T-cell (primary cell): ENCODE data around the gene KCNIP3. TPM values are rescaled to one million over a fixed set of nuclear protein-coding genes. Genes with fewer than 3 reads are reported as not detected.
"Not testable (repeated sequence)": the region's sequence is repeated elsewhere in the genome, so short reads cannot be mapped to it uniquely, and the experiment has no call there.

Source experiments
- ATAC-seq, 4 experiments: fragments of 200-7000 bp in 3 of 4; fragments of 150-1000 bp in 1 of 4; cut with Tn5 transposase; replicated peaks in 1 of 4; 1 replicate in 3 of 4; 2 replicates in 1 of 4; pipeline ENCODE4 v1.10.0; 2021; ENCODE audit warnings: moderate library complexity in 3 of 4, mild to moderate bottlenecking in 2 of 4, moderate number of reproducible peaks in 1 of 4
- CTCF ChIA-PET, 2 donors: fragments of 300-600 bp; sonication (Branson Sonifier 250); formaldehyde crosslinking; loops; one replicate each; lab custom pipeline; 2022; ENCODE audit warnings: antibody characterized with exemption in 2 of 2; lab: Charles Lee
- POLR2A ChIA-PET, 2 donors: fragments of 300-600 bp; sonication (Branson Sonifier 250); formaldehyde crosslinking; loops; one replicate each; lab custom pipeline; 2022; ENCODE audit warnings: antibody characterized with exemption in 2 of 2; lab: Charles Lee
- DNase-seq, 35 experiments: peaks; one replicate each; pipeline versions ENCODE4 v3.0.0 to v3.0.0-alpha.2; 2013 to 2023
- H3K27ac ChIP-seq: one replicate; pipeline ENCODE4 v1.5.1; 2013; ENCODE audit warnings: low read length
- H3K27me3 ChIP-seq, 2 experiments: replicated peaks in 1 of 2; 1 replicate in 1 of 2; 2 replicates in 1 of 2; pipeline versions ENCODE4 v1.6.1 to v1.7.0; 2013; ENCODE audit warnings: low read length in 1 of 2, mixed read lengths in 1 of 2; ENCODE audit not compliant: control insufficient read depth in 2 of 2, insufficient read depth in 2 of 2; ENCODE audit errors: extremely low read depth in 1 of 2
- H3K36me3 ChIP-seq, 2 donors: 1 replicate in 1 of 2; 2 replicates in 1 of 2; pipeline versions ENCODE4 v1.6.1 to v1.7.0; 2013; ENCODE audit warnings: low read length in 1 of 2; ENCODE audit not compliant: control insufficient read depth in 2 of 2, insufficient read depth in 1 of 2; ENCODE audit errors: extremely low read depth in 1 of 2
- H3K4me1 ChIP-seq, 2 experiments: 1 replicate in 1 of 2; 2 replicates in 1 of 2; pipeline versions ENCODE4 v1.6.1 to v1.7.0; 2013; ENCODE audit warnings: low read length in 2 of 2, mixed read lengths in 1 of 2; ENCODE audit not compliant: insufficient read depth in 2 of 2, control insufficient read depth in 1 of 2; ENCODE audit errors: extremely low read depth in 1 of 2
- H3K4me3 ChIP-seq, 2 donors: 1 replicate in 1 of 2; 2 replicates in 1 of 2; pipeline versions ENCODE4 v1.5.1 to v1.7.0; 2013; ENCODE audit warnings: mild to moderate bottlenecking in 2 of 2, low read length in 1 of 2, moderate library complexity in 1 of 2; ENCODE audit not compliant: control insufficient read depth in 1 of 2; ENCODE audit errors: extremely low read depth in 1 of 2
- H3K9me3 ChIP-seq: 2 replicates; pipeline ENCODE4 v1.7.0; 2013
- H3K27ac Mint-ChIP-seq, 2 donors: one replicate each; pipeline ENCODE4 v1.8.0; 2020 to 2021; ENCODE audit warnings: mild to moderate bottlenecking in 2 of 2, mixed read lengths in 2 of 2
- H3K27me3 Mint-ChIP-seq, 2 donors: one replicate each; pipeline ENCODE4 v1.8.0; 2021 to 2022; ENCODE audit warnings: mixed read lengths in 2 of 2
- H3K36me3 Mint-ChIP-seq: one replicate; pipeline ENCODE4 v1.8.0; 2021; ENCODE audit warnings: mixed read lengths
- H3K4me1 Mint-ChIP-seq, 3 donors: one replicate each; pipeline ENCODE4 v1.8.0; 2020 to 2022; ENCODE audit warnings: mixed read lengths in 3 of 3, mild to moderate bottlenecking in 1 of 3
- H3K4me3 Mint-ChIP-seq, 3 donors: one replicate each; pipeline ENCODE4 v1.8.0; 2020 to 2022; ENCODE audit warnings: mild to moderate bottlenecking in 3 of 3, mixed read lengths in 3 of 3, moderate library complexity in 3 of 3
- H3K9me3 Mint-ChIP-seq, 3 donors: one replicate each; pipeline ENCODE4 v1.8.0; 2020 to 2022; ENCODE audit warnings: mixed read lengths in 3 of 3
- WGBS: methylation state at CpG from one replicate; pipeline ENCODE4 v1.1.5; 2013; ENCODE audit warnings: missing lambda C conversion rate; ENCODE audit not compliant: insufficient coverage; 5-methylcytosine and 5-hydroxymethylcytosine counted together
- total RNA-seq, 35 experiments: library from RNA in 6 of 35; stranded (reverse) in 6 of 35; fragments of 120-200 nt in 1 of 35; gene quantifications; one replicate each; pipeline versions ENCODE4 v1.2.1 to v1.2.4 and lab custom pipeline; 2013 to 2026

Gene KCNIP3
- total RNA-seq, 5 donors from 2014 or later (not counting 1 experiment from before 2014, with no cell fraction given), result not detected

- POLR2A ChIA-PET, H3K4me1 Mint-ChIP-seq, H3K27me3 ChIP-seq, DNase-seq, H3K4me3 ChIP-seq, H3K4me1 ChIP-seq, H3K4me3 Mint-ChIP-seq, H3K27ac ChIP-seq, ATAC-seq, H3K9me3 ChIP-seq, H3K36me3 Mint-ChIP-seq, H3K9me3 Mint-ChIP-seq, H3K27ac Mint-ChIP-seq, H3K36me3 ChIP-seq: not testable (repeated sequence)
- H3K27me3 Mint-ChIP-seq, result peaks cover 0 to 13% of the 10 kb centered on the region in 2 donors
- WGBS, result 93% methylated on average over 3 of the region's 16 CpGs
- CTCF ChIA-PET, result interaction anchor here in 1 of 2 donors (0.7 kb wide), 1 partner anchor 184 kb away, joined by 4 read pairs; no protein-coding TSS in a partner anchor
Measured at GRCh38 chr2:95415561-95415960, 118.4 kb downstream of the KCNIP3 start.

DNA sequence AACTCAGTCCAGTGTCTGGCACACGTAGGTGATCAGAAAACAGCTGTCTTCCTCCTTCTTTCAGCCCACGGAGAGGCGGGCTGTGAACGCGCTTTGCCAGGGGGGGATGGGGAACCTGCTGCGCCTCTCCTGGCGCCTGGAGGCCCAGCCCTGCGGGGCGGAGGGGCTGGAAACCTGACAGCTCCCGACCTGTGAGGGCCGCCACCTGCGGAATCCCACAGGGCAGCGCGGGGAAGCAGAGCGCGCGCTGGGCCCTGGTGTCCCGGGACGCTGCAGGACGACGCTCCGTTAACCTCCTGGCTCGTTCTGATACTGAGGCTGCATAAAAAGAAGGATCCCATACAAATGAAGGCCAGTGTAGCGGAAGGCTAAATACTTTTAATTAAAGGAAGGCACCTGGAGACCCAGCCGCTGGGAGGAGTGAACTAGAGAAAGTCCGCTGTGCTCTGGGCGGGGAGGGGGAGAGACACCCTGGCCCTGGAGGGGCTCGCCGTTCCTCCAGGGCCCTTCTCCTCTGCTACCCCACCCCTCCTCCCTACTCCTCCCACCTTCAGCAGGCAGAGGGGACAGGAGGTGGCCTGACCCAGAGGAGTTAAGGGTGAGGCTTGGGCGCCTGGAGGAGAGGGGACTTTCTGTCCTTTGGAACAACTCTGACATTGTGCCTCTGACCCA, 130.2 kb downstream of the KCNIP3 start:
- H3K27me3 Mint-ChIP-seq, result peaks cover 7 to 10% of the 10 kb centered on the region in 2 donors
- H3K27ac ChIP-seq, H3K4me1 Mint-ChIP-seq, H3K36me3 Mint-ChIP-seq, H3K4me3 Mint-ChIP-seq, ATAC-seq, H3K36me3 ChIP-seq, H3K9me3 ChIP-seq, CTCF ChIA-PET, H3K4me3 ChIP-seq, H3K27me3 ChIP-seq, POLR2A ChIA-PET, H3K4me1 ChIP-seq, H3K9me3 Mint-ChIP-seq, DNase-seq, H3K27ac Mint-ChIP-seq: not testable (repeated sequence)
- WGBS, result 0% methylated on average over 1 of the region's 30 CpGs

GRCh38 chr2:95429748-95430467, 132.8 kb downstream of the KCNIP3 start:
- ATAC-seq, H3K4me3 ChIP-seq, CTCF ChIA-PET, H3K27ac ChIP-seq, H3K9me3 Mint-ChIP-seq, H3K27me3 ChIP-seq, DNase-seq, H3K27ac Mint-ChIP-seq, H3K36me3 ChIP-seq, POLR2A ChIA-PET, H3K4me1 Mint-ChIP-seq, H3K4me1 ChIP-seq, H3K27me3 Mint-ChIP-seq, H3K36me3 Mint-ChIP-seq, H3K4me3 Mint-ChIP-seq, H3K9me3 ChIP-seq: not testable (repeated sequence)
- WGBS, result no CpG with 5 or more reads among the region's 8 CpGs

- POLR2A ChIA-PET, H3K4me1 Mint-ChIP-seq, H3K27me3 Mint-ChIP-seq, H3K27me3 ChIP-seq, H3K36me3 ChIP-seq, H3K4me3 Mint-ChIP-seq, H3K4me3 ChIP-seq, H3K27ac ChIP-seq, ATAC-seq, H3K9me3 ChIP-seq, H3K4me1 ChIP-seq, CTCF ChIA-PET, H3K9me3 Mint-ChIP-seq, H3K27ac Mint-ChIP-seq, H3K36me3 Mint-ChIP-seq, DNase-seq: not testable (repeated sequence)
- no CpG with 5 or more reads among the region's 4 CpGs for WGBS
Measured at GRCh38 chr2:95433373-95433772, 136.2 kb downstream of the KCNIP3 start.

DNA sequence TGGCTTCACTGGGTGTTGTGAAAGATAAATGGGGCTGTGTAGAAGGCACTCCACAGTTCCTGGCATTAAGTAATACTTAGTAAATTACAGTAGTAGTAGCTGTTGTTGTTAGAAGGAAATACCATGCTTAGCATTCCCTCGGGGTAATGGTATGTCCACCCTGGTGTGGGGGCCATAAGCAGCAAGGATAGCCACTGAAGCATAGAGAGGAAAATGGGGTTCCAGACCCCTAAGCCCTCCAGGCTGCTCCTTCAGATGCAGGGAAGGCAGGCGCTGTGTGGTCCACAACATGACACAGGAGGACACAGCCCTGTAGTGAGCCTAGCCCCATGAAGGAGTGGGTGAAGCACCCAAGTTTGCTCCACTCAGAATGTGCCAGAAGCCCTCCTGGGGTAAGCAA, 136.8 kb downstream of the KCNIP3 start:
- H3K36me3 ChIP-seq, H3K36me3 Mint-ChIP-seq, H3K4me1 Mint-ChIP-seq, H3K9me3 ChIP-seq, H3K27ac Mint-ChIP-seq, H3K4me3 ChIP-seq, ATAC-seq, H3K27me3 ChIP-seq, POLR2A ChIA-PET, H3K27ac ChIP-seq, H3K27me3 Mint-ChIP-seq, DNase-seq, H3K4me3 Mint-ChIP-seq, CTCF ChIA-PET, H3K9me3 Mint-ChIP-seq, H3K4me1 ChIP-seq: not testable (repeated sequence)
- no CpG with 5 or more reads among the region's 2 CpGs for WGBS

DNA sequence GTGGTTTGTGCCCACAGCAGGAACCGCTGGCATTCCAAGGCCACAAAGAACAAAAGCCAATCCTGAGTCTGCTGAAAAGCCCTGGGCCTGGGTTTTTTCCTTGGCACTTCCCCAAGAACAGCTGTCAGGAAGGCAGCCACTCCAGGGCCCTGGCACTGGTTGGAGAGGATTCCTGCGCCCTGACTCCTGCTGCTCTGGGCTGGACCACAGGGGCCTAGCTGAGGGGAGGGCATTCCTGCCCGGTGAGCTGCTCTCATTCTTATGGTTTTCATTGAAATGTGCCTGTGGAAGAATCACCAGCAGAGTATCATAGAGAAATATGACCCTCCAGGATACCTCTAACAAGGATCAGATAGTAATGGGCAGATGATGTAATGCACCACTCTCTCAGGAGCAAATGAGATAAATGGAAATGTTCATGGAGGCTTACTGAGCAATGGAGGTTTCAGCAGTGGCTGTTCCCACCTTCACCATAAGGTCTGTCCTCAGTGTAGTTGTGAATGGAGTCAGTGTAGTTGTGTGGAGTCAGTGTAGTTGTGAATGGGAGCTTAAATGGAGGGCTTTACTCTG, 137.4 kb downstream of the KCNIP3 start:
- CTCF ChIA-PET, POLR2A ChIA-PET, H3K27ac Mint-ChIP-seq, DNase-seq, H3K9me3 ChIP-seq, H3K4me3 ChIP-seq, H3K4me1 ChIP-seq, H3K27me3 Mint-ChIP-seq, H3K9me3 Mint-ChIP-seq, H3K27me3 ChIP-seq, H3K36me3 Mint-ChIP-seq, H3K27ac ChIP-seq, H3K4me3 Mint-ChIP-seq, ATAC-seq, H3K4me1 Mint-ChIP-seq, H3K36me3 ChIP-seq: not testable (repeated sequence)
- WGBS, result no CpG with 5 or more reads among the region's 3 CpGs
